Measurements from ENCODE around the gene VSTM2B. TPM values are rescaled to one million over a fixed set of nuclear protein-coding genes. Genes with fewer than 3 reads are reported as not detected.

Gene VSTM2B
- total RNA-seq, 1 experiment from 2014 or later, result 0.31 TPM

GRCh38 chr19:29552454-29553280, 26.9 kb downstream of the VSTM2B start:
- no peak overlapping the region for H3K18ac ChIP-seq (ENCODE audit: insufficient read length, low read depth, low read length)
- H3K79me2 ChIP-seq (ENCODE audit: insufficient read depth, low read length), result no peaks in the 10 kb centered on the region
- H3T11ph ChIP-seq (ENCODE audit: low read length), result no peak overlapping the region
- Mint-ChIP-seq H3K4me3 (no peak overlapping the region), H3K4me1 (peaks cover 6% of the 10 kb centered on the region in 2 experiments), H3K36me3 (ENCODE audit: insufficient read depth in 1 of 3, low read depth in 3 of 3) (peaks cover 5 to 6% (median 6%) of the 10 kb centered on the region in 3 experiments; a peak in 4 of 7 replicates), H3K27ac (no peak overlapping the region), H3K9me3 (peaks cover 32 to 37% of the 10 kb centered on the region in 2 experiments), H3K27me3 (ENCODE audit: low read depth) (peaks cover 32% of the 10 kb centered on the region)
- H3K9me3 ChIP-seq (ENCODE audit: control insufficient read depth, low read depth, low read length), result no peaks in the 10 kb centered on the region
- no peak overlapping the region for H2BK15ac ChIP-seq (ENCODE audit: low read depth, low read length)
- H4K91ac ChIP-seq (ENCODE audit: insufficient read length, low read depth, low read length), result no peak overlapping the region
- TF ChIP-seq CTCF (conservative IDR thresholded peaks at IDR 0.05), result no peak
- no peaks in the 10 kb centered on the region for H4K20me1 ChIP-seq (ENCODE audit: control insufficient read depth, insufficient read depth, insufficient read length)
- no peak overlapping the region for H2BK20ac ChIP-seq (ENCODE audit: low read depth, low read length, poor library complexity, severe bottlenecking)
- H3K9ac ChIP-seq (ENCODE audit: extremely low read depth, insufficient read length, low read length), result no peak overlapping the region
- no peak overlapping the region for H3K27ac ChIP-seq (ENCODE audit: insufficient read length, low read depth, low read length)
- no peak overlapping the region for H3K4ac ChIP-seq (ENCODE audit: low read depth, low read length)
- H3K4me1 ChIP-seq (ENCODE audit: insufficient read depth, low read length), result no peaks in the 10 kb centered on the region
- H3K27me3 ChIP-seq (ENCODE audit: insufficient read depth, low read length), result no peaks in the 10 kb centered on the region
- no CpG with 5 or more reads among the region's 6 CpGs for WGBS (ENCODE audit: extremely low coverage, insufficient read length, low lambda C conversion rate)
- H2BK120ac ChIP-seq (ENCODE audit: low read depth, low read length, poor library complexity, severe bottlenecking), result no peak overlapping the region
- no peak overlapping the region for H3K23ac ChIP-seq (ENCODE audit: insufficient read length, low read depth, low read length)
- DNase-seq, result peak; percentile 15
- no peak overlapping the region for H2BK12ac ChIP-seq (ENCODE audit: insufficient read length, low read depth, low read length)
- H2AK5ac ChIP-seq (ENCODE audit: insufficient read length, low read length), result no peak overlapping the region
- no peak overlapping the region for H2BK5ac ChIP-seq (ENCODE audit: insufficient read length, low read length)
- H3K79me1 ChIP-seq (ENCODE audit: insufficient read depth, low read depth, low read length, poor library complexity, severe bottlenecking), result no peaks in the 10 kb centered on the region
- no peak overlapping the region for H3K56ac ChIP-seq (ENCODE audit: insufficient read length, low read depth, low read length)
- H2AFZ ChIP-seq (ENCODE audit: low read length), result no peak overlapping the region
- H4K8ac ChIP-seq (replicated peaks; ENCODE audit: insufficient read length, low read depth, low read length), result no peak overlapping the region
- H3K14ac ChIP-seq (ENCODE audit: insufficient read depth, low read length), result no peak overlapping the region; the same call in 1 of the 2 replicates
- H4K5ac ChIP-seq (ENCODE audit: insufficient read length, low read depth, low read length), result no peak overlapping the region
- H3K4me2 ChIP-seq (ENCODE audit: insufficient read depth, insufficient read length, low read length), result no peak overlapping the region
- H3K23me2 ChIP-seq (ENCODE audit: insufficient read length, low read depth, low read length, poor library complexity, severe bottlenecking), result no peaks in the 10 kb centered on the region
